Measurements from ENCODE around the gene INPP5B.

Gene INPP5B

GRCh38 chr1:37867784-37868183, 79.1 kb downstream of the INPP5B start:
- no peak for DNase-seq (ENCODE audit: low spot score)

GRCh38 chr1:37866491-37866890, 80.4 kb downstream of the INPP5B start:
- DNase-seq (ENCODE audit: low spot score) = no peak

GRCh38 chr1:37865348-37866120, 81.3 kb downstream of the INPP5B start:
- no peak for DNase-seq (ENCODE audit: low spot score)

- DNase-seq (ENCODE audit: low spot score) = no peak
These were observed 84.5 kb downstream of the INPP5B start for GRCh38 chr1:37862330-37862729.

GRCh38 chr1:37861151-37861550, 85.7 kb downstream of the INPP5B start:
- no peak for DNase-seq (ENCODE audit: low spot score)

GRCh38 chr1:37860346-37860666, 86.5 kb downstream of the INPP5B start:
- no peak for DNase-seq (ENCODE audit: low spot score)

GRCh38 chr1:37859507-37860345, 87.1 kb downstream of the INPP5B start, which contains the start of gene MTF1:
TSS of gene MTF1 (minus strand) at chr1:37859592. CDS start at chr1:37857658, 1,934 bp downstream.
- peak; percentile 97 for DNase-seq (ENCODE audit: low spot score)

GRCh38 chr1:37858931-37859506, 87.8 kb downstream of the INPP5B start:
- DNase-seq (ENCODE audit: low spot score) = no peak

GRCh38 chr1:37854406-37854805, 92.4 kb downstream of the INPP5B start:
- DNase-seq (ENCODE audit: low spot score) = no peak

GRCh38 chr1:37853157-37853556, 93.7 kb downstream of the INPP5B start:
- DNase-seq (ENCODE audit: low spot score) = no peak

- DNase-seq (ENCODE audit: low spot score) = no peak
These were observed 95.1 kb downstream of the INPP5B start for GRCh38 chr1:37851782-37852210.

- no peak for DNase-seq (ENCODE audit: low spot score)
These were observed 95.6 kb downstream of the INPP5B start for GRCh38 chr1:37851262-37851661.

GRCh38 chr1:37850352-37850955, 96.4 kb downstream of the INPP5B start:
- DNase-seq (ENCODE audit: low spot score) = no peak

- DNase-seq (ENCODE audit: low spot score) = no peak
These were observed 97.4 kb downstream of the INPP5B start for GRCh38 chr1:37849480-37849879.

GRCh38 chr1:37846647-37847339, 100.1 kb downstream of the INPP5B start:
- DNase-seq (ENCODE audit: low spot score) = no peak

- no peak for DNase-seq (ENCODE audit: low spot score)
These were observed 101.1 kb downstream of the INPP5B start for GRCh38 chr1:37845786-37846185.

- no peak for DNase-seq (ENCODE audit: low spot score)
These were observed 101.7 kb downstream of the INPP5B start for GRCh38 chr1:37845049-37845646.

- no peak for DNase-seq (ENCODE audit: low spot score)
These were observed 102.3 kb downstream of the INPP5B start for GRCh38 chr1:37844536-37844935.

- no peak for DNase-seq (ENCODE audit: low spot score)
These were observed 105.2 kb downstream of the INPP5B start for GRCh38 chr1:37841652-37842051.

- DNase-seq (ENCODE audit: low spot score) = no peak
These were observed 106.1 kb downstream of the INPP5B start for GRCh38 chr1:37840711-37841110.

GRCh38 chr1:37839676-37840075, 107.2 kb downstream of the INPP5B start:
- DNase-seq (ENCODE audit: low spot score) = no peak

All from CD4-positive, alpha-beta T cell treated with Interleukin-2 at 100 ng/mL for 4 hours (primary cell).